ENCODE results near the gene CHST8.
"Not testable (repeated sequence)": the region's sequence is repeated elsewhere in the genome, so short reads cannot be mapped to it uniquely, and the experiment has no call there.

The CHST8 gene, protein sequence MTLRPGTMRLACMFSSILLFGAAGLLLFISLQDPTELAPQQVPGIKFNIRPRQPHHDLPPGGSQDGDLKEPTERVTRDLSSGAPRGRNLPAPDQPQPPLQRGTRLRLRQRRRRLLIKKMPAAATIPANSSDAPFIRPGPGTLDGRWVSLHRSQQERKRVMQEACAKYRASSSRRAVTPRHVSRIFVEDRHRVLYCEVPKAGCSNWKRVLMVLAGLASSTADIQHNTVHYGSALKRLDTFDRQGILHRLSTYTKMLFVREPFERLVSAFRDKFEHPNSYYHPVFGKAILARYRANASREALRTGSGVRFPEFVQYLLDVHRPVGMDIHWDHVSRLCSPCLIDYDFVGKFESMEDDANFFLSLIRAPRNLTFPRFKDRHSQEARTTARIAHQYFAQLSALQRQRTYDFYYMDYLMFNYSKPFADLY

DNA sequence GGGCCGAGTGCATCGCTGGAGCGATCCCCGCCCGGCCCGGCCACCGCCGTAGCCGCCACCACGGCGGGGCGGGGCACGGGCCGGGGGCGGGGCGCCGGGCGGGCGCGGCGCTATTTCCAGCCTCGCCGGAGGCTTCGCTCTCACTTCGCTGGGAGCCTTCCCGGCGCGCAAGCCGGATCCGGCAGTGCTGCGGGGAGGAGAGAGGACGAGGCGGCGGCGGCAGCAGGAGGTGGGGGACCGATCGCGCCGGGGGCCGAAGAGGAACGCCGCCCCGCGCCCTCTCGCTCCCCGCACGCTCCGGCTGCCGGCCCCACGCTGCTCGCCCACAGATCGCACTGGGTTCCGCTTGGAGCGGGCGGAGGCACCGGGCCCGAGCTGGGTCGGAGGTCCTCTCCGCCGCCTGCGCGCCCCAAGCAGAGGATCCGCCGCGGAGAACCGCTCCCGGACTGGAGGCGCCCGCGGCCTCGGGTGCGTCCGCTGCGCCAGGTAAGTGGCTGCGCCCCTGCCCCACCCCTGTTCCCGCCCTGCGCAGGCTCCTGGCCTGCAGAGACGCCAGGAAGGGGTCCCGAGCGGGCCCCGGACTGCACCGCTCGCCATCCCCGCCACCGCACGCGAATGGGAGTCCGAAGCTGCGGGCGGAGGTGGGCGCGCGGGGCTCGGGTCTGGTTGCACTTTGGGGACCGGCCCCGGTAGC is at the start of gene CHST8:
Gene CHST8, plus strand, starts transcription at position 143 of the 694 bp plus-strand sequence. CDS start 67,309 bp downstream, outside the sequence.
- DNase-seq (ENCODE audit: low read depth): no peak

DNA sequence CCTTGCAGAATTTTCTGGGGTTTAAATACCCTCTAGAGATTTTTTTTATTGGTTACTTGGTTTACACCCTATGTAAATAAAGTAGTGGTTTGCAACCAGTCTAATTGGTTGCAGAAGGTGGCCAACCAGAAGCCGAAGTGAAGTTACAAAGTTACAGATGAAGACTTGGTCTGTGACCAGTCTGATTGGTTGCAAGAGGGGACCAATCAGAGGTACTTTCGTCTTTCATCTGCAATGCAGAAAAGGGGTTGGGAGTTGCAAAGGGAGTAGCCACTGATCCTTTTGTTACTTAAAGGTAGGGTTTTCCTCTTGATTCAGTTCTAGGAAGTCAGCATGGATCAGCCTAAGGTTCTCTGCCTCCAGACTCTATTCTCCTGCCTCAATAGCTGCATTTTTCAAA is 48.8 kb upstream of the CHST8 start:
- no peak for DNase-seq (ENCODE audit: low read depth)

DNA sequence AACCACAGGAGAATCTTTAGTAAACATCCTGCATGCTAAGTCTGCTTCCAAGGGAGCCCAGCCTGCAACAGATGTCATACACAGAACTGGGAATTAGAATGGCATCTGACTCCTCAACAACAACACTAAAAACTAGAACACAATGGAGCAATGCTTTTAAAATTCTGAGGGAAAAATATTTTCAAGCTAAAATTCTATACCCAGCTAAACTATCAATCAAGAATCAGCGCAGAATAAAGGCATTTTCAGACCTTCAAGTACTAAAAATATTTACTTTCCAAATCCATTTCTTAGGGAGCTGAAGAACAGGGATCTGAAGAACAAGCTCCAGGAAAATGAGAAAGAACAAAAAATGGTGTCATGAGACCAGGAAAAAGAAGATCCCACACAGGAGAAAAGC is 46.9 kb upstream of the CHST8 start:
- DNase-seq (ENCODE audit: low read depth): no peak

DNA sequence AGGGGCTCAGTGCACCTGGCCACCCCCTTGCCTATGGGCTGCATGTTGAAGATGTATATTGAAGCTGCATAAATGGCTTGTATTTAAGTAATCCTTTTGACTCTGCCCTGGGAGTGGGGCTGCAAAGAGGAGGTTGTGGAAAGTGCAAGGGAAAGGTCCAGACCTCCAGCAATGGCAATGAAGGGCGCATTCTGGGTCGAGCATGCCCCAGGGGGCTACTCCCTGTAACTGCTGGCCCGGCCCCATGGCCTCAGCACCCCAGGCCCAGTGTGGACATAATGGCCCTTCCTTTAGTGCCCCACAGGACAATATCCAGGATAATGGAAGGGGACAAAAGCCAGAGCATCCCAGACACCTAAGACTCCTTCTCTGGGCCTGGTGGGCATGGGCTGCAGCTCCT is 43.1 kb upstream of the CHST8 start:
- DNase-seq (ENCODE audit: low read depth): no peak

DNA sequence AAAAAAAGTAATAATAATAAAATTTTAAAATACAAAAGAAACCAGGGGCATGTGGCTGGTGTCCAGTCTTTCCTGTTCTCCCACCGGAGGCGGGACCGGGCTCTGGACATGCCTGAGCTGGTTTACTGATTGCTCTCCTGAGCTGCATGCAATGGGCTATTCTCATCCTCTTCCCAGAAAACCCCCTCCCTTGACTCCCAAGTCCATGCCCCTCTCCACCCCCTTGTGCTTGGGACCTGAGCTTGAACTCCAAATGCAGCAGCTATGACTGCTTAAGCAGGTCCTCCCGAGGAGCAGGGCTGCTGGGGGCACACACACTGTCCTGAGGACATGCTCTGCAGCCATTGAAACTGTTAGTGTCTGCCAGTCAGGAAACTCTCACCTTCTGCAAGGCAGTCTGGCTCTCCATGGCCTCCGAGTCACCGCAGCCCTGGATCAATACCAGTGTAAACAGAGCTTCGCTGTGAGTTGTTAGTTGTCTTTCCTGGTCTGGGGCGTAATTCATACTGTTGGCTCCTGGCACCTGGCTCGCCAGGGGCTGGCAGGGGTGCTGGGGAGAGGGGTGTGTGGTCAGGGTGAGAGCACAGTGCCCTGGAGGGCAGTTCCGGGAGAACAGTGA is 41.6 kb upstream of the CHST8 start:
- no peak for DNase-seq (ENCODE audit: low read depth)

DNA sequence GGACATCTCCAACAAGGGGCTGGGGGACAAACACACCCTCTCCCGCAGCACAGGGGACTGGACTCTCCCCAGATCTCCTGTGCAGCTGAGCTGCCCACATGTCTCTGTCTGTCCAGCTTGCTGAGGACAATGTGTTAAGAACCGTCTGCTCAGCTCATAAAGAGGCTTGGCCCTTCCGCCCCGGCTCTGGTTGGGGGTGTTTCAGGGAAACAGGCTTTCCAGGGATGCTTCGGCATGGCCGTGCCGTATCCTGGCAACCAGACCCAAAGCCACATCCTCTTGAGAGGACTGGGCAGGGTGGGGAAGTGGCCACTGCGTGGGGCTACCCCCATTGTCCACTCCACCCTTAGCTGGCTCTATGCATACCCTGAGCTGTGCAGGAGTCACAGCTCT is 41.1 kb upstream of the CHST8 start:
- no peak for DNase-seq (ENCODE audit: low read depth)

DNA sequence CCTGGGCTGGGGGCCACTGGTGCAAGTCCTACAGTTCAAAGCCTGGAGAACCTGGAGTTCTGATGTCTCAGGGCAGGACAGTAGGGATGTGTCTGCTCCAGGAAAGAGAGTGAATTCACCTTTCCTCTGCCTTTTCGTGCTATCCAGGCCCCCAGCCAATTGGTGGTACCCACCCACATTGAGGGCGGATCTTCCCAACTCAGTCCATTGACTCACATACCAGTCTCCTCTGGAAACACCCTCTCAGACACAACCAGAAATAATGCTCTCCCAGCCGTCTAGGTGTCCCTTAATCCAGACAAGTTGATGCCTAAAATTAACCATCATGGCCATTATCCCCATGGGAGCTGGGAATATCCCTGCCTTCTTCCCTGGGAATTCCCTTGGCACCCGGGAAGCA is 38.8 kb upstream of the CHST8 start:
- no peak for DNase-seq (ENCODE audit: low read depth)

DNA sequence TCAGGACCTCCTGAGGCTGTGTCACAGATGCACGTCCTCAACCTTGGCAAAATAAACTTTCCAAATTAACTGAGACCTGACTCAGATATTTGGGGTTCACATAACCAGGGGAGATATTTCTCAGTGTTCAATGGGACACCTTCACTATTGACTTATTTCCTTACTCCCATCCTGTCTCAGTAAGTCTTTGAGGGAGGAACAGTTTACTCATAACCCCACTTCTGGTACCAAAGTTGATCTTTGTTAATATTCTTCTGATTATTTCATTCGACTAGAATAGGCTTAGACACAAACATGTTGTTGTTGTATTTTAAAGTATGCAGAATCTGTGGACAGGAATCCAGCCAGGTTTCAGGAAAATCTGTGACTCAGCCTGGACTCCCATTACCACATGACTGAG is 34.6 kb upstream of the CHST8 start:
- no peak for DNase-seq (ENCODE audit: low read depth)

DNA sequence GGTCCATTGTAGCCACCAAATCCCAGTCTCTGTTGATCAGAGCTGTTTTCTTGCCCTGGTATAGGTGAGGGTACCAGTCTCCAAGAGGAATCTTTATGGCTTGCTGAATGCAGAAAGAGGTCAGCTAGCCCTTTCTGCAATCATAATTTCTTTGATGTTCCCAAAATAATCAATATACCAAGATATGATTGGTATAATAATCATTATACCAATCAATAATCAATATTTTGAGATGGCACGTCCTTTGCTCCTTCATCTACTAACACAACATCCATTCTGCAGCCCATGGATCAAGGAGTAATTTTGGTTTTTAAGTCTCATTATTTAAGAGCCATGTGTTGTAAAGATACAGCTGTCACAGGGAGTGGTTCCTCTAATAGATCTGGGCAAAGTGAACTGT is 31.5 kb upstream of the CHST8 start:
- DNase-seq (ENCODE audit: low read depth): no peak

DNA sequence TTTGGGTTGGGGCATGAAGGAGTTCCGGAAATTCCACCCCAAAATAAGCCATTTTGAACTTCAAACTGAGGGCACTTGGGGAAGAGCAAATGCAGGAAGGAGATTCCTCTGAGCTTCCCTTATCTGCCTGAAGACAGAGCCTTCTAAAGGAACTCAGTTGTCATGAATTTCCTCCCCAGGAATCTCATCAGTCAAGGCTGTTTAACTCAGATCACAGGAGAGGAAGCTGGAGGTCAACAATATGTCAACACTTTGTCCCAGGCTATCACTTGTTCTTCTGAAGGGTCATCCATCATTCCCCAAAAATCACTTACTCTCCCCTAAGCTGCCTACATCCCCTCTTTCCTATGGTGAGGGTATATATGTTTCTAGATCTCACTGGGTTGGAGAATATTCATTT is 26.0 kb upstream of the CHST8 start:
- no peak for DNase-seq (ENCODE audit: low read depth)

DNA sequence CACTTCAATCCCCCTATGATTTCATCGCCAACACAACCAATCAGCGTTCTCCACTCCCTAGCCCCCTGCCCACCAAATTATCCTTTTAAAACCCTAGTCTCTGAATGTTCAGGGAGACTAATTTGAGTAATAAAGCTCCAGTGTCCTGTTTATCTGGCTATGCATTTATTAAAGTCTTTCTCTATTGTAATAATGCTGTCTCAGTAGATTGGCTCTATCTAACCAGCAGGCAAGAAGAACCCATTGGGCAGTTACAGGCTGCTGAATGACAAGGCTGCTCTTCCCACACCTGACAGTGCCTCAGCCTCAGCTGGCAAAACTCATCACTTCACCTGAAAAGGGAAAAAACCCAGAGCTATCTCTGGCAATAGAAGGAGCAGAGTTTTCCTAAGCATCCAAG is 20.2 kb upstream of the CHST8 start:
- no peak for DNase-seq (ENCODE audit: low read depth)

DNA sequence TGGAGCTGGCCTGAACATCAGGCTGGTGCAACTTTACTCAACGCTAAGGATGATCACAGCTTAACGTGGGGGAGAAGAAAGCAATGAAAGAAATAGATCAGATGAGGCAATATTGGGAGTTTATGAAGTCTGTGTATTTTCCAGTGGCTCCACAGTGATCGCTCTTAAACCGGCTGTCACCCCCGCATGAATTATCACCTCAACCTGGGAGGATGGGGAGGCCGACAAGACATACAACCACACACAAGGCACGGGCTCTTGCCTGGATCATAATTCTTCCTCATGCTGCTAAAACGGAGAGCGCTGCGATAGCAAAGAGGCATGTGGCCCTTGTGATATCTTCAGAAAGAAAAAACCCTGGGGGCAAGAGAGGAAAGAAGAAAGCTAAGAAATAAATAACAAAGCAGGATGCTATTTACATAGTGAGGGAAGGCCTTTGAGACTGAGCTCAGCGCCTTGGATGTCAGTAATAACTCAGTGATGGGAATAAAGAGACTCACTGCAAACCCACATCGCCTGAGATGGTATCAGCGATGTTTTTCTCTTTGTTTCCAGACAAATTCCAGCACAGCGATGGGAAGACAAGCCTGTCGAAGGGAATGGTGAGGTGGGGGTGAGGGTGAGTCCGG is 19.1 kb upstream of the CHST8 start:
- DNase-seq (ENCODE audit: low read depth): no peak

DNA sequence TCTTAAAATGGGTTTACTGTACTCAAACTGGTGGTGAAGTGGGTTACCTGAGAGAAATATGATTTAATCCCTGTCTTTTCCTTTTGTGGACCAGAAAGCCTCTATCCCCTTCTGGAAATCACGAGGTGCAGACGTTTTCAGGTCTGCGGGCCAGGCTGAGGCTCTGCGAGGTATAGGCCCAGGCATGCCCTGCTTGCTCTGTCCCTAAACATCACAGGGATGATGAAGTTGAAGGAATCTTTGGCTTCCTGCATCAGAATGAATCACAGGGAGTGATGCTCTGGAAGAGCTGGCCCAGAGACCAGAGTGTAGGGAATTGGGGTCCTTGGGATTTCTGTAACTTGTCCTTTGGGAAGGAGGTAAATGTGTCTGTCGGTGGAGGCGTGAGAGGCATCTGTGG is 18.4 kb upstream of the CHST8 start:
- no peak for DNase-seq (ENCODE audit: low read depth)

DNA sequence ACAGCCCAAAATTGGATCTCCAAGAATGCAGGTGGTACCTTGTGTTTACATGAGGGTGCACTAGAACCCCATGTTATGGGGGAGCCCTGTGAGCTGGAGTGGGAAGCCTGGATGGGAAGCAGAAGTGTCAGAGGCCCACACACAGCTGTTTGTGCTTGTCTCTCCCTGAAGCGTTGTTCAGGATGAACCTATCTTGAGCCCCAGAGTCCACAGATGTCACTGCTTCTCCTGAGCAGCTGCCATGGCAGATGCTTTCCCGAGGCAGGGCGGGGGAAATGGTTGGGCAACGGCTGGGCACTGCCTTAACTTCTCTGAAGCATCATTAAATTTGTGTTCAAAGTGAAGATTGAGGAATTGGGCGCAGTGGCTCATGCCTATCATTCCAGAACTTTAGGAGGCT is 17.1 kb upstream of the CHST8 start:
- DNase-seq (ENCODE audit: low read depth): no peak

DNA sequence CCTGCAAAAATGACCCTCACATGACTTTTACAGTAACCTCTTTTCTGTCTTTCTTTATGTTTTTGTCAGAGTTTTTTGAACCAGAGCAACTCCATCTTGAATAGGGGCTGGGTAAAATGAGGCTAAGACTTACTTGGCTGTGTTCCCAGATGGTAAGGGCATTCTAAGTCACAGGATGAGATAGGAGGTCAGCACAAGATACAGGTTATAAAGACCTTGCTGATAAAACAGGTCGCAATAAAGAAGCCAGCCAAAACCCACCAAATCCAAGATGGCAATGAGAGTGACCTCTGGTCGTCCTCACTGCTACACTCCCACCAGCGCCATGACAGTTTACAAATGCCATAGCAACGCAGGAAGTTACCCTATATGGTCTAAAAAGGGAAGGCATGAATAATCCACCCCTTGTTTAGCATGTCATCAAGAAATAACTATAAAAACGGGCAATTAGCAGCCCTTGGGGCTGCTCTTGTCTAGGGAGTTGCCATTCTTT is 15.9 kb upstream of the CHST8 start:
- not testable (repeated sequence) for DNase-seq (ENCODE audit: low read depth)

DNA sequence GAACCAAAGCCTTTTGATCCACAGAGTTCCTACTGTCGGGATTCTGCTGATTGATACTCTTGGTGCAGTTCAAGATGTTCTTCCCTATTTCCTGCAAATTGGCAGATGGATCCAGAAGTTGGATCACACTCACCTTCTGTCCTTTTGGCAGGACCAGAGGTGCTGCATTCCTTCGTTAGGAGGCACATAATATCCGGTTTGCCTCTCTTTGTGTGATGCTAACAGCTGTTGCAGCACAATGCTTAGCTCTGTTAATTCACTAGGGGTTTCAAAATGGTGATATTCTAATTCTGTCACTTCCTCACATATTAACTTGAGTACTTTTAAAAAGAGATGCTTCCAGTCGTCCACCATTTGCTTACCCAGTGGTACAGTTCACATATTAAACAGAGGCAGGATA is 15.2 kb upstream of the CHST8 start:
- no peak for DNase-seq (ENCODE audit: low read depth)

DNA sequence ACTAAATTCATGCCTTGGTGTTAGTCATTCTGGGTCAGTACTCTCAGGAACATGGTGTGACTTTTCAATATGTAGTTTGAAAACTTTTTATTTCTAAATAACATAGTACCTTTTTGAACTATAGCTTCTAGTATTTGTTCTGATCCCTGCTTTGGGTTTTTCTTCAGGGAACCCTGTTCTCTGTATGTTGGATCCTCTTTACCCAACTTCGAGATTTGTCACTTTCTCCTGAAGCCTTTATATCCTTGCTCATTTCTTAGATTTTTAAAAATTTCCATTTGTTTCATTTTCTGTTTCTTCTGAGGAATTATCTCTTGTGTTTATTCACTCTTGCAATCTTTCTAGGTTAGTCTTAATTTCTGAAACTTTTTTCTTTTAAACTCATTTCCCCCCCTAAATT is 12.4 kb upstream of the CHST8 start:
- no peak for DNase-seq (ENCODE audit: low read depth)

DNA sequence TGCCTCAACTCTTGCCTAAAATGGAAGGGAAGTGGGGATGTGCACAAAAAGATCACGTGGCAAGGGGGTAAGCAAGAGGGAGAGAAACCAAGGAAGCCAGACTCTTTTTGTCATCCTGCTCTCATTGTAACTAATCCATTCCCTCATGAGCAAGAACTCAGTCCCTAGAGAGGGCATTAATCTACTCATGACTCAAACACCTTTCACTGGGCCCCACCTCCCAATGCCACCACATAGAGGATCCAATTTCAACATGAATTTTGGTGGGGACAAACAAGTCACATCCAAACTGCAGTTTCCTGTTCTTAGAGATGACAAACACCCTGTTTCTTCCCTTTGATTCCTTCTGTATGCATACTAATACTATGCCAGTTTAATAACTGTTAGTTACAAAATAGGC is 11.2 kb upstream of the CHST8 start:
- DNase-seq (ENCODE audit: low read depth): no peak

DNA sequence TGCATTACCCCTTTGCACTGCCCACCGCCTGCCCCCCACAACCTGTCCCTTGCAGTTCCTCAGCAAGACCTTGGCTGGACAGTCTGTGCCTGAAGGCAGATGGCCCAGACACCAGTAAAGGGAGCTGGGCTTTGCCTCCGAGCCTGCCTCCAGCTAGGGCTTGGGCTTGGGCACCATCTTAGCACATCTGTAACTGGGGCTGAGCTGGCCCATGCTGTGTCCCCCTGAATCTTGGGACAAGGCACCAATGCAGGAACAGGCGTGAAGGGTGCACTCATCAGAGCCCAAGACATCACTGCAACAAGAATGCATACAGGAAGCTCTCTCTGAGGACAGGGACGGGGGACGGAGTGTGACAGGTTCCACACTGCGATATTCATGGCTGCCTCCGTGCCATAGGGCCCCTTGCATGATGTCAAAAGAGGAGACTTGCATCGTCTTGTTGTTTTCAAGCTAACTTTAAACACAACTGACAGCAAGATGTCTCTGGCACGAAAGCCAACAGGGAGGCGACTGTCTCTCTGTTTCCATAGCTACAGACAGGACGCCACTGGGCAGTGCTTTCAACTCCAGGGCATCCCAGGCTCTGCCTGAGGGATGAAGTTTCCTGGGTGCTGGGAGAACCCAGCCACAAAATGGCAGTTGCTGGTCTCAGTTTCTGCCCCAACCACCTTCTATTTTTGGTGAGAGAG is 8.7 kb upstream of the CHST8 start:
- no peak for DNase-seq (ENCODE audit: low read depth)

DNA sequence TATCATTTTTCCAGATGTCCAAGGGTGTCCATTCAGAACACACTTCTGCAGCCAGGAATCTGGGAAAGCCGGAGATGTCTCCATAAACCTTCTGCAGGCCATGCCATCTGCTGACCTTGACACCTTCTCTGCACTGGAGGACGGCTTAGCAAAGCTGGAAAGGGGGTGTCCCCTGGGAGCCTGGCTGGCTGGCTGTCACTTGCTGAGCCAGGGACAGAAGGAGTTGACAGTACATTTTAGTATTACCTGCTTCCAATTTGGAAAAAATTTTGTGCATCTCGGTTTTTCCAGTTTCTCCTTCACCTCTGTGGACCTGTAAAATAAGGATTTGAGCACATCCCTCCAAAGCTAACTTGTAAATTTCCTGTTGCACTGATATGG is 8.1 kb upstream of the CHST8 start:
- DNase-seq (ENCODE audit: low read depth): no peak

DNA sequence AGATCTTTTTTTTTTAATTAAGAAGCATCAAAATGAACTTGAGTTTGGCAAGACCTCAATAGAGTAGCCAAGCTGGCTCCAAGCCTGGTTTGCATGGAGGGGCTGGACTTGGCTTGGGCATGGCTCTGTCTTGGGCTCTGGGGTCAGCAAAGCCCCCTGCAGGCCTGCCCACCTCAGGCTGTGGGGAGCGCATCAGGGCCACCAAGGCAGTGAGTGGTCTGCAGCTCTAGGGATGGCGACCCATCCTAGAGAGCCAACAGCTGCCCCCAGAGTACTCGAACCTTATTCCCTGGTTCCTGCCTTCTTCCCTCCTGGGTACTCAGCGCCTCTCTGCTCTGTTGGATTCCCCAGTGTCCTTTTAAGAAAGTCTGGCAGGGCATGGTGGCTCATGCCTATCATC is 5.4 kb upstream of the CHST8 start:
- no peak for DNase-seq (ENCODE audit: low read depth)

DNA sequence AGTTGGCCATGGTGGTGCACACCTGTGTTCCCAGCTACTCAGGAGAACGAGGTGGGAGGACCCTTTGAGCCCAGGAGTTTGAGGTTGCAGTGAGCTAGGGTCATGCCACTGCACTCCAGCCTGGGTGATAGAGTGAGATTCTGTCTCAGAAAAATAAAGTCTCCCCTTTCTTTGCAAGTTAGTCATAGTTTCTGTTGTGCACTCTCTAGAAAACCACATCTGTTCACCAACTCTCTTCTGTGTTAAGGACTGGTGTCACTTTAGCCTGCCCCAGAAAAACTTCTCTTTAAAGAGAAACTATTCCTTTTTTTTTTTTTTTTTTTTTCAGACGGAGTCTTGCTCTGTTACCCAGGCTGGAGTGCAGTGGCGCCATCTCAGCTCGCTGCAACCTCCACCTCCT is 4.9 kb upstream of the CHST8 start:
- DNase-seq (ENCODE audit: low read depth): no peak

Data from amniotic epithelial cell (primary cell).